Fibroblast of lung (primary cell): Measurements from ENCODE around the gene C20orf96. TPM values are rescaled to one million over a fixed set of nuclear protein-coding genes. Genes with fewer than 3 reads are reported as not detected.

Source experiments
- DNase-seq, 2 donors: peaks; one replicate each; pipeline versions ENCODE4 v3.0.0 to v3.0.0-alpha.2; 2010; ENCODE audit warnings: low read depth in 2 of 2
- H2AFZ ChIP-seq: 2 replicates; pipeline ENCODE4 v1.5.1; 2012; ENCODE audit warnings: low read length, control low read depth, inconsistent platforms
- H3K27ac ChIP-seq: 2 replicates; pipeline ENCODE4 v1.5.1; 2011; ENCODE audit warnings: low read length, control low read depth; ENCODE audit not compliant: insufficient read depth
- H3K27me3 ChIP-seq: 2 replicates; pipeline ENCODE4 v1.5.1; 2011; ENCODE audit warnings: mild to moderate bottlenecking, low read length; ENCODE audit not compliant: control insufficient read depth, insufficient read depth
- H3K36me3 ChIP-seq: 2 replicates; pipeline ENCODE4 v1.5.1; 2011; ENCODE audit warnings: low read length; ENCODE audit not compliant: control insufficient read depth, insufficient read depth
- H3K4me1 ChIP-seq: 2 replicates; pipeline ENCODE4 v1.5.1; 2011; ENCODE audit warnings: low read length; ENCODE audit not compliant: control insufficient read depth, insufficient read depth; ENCODE audit errors: extremely low read depth
- H3K4me2 ChIP-seq: 2 replicates; pipeline ENCODE4 v1.5.1; 2011; ENCODE audit warnings: low read length, control low read depth; ENCODE audit not compliant: insufficient read depth; ENCODE audit errors: extremely low read depth
- H3K4me3 ChIP-seq, 4 experiments: fragments of 200-600 bp in 1 of 4; sonication (generic) in 1 of 4; replicated peaks in 1 of 4; 2 replicates each; pipeline ENCODE4 v1.5.1; 2011 to 2016; ENCODE audit warnings: low read length in 4 of 4, low read depth in 3 of 4, mild to moderate bottlenecking in 3 of 4, control low read depth in 2 of 4, inconsistent platforms in 1 of 4, mixed read lengths in 1 of 4; ENCODE audit not compliant: insufficient read depth in 1 of 4; ENCODE audit errors: control extremely low read depth in 1 of 4
- H3K79me2 ChIP-seq: 2 replicates; pipeline ENCODE4 v1.5.1; 2012; ENCODE audit warnings: mild to moderate bottlenecking, low read length, inconsistent platforms; ENCODE audit not compliant: control insufficient read depth, insufficient read depth
- H3K9ac ChIP-seq: 2 replicates; pipeline ENCODE4 v1.5.1; 2011; ENCODE audit warnings: mild to moderate bottlenecking, low read length, control low read depth; ENCODE audit not compliant: insufficient read depth
- H3K9me3 ChIP-seq: 2 replicates; pipeline ENCODE4 v1.5.1; 2012; ENCODE audit warnings: low read depth, low read length; ENCODE audit not compliant: control insufficient read depth, insufficient read depth
- H4K20me1 ChIP-seq: 2 replicates; pipeline ENCODE4 v1.5.1; 2011; ENCODE audit warnings: low read length; ENCODE audit not compliant: control insufficient read depth, insufficient read depth; ENCODE audit errors: extremely low read depth
- EZH2 ChIP-seq: IDR thresholded peaks from 2 replicates; pipeline ENCODE4 v1.5.1; 2012; ENCODE audit warnings: low read length, control low read depth, mild to moderate bottlenecking; ENCODE audit errors: missing control alignments
- polyA plus RNA-seq, 2 donors: library from polyadenylated mRNA; depleted of rRNA in 1 of 2; stranded (reverse) in 1 of 2; unstranded in 1 of 2; fragments of >200 nt; gene quantifications; 2 replicates each; pipeline ENCODE4 v1.2.1, GENCODE V29; 2011 to 2012; ENCODE audit warnings: missing spikeins in 1 of 2
- total RNA-seq: library from RNA; depleted of rRNA; stranded (reverse); fragments of >200 nt; gene quantifications from 2 replicates; pipeline ENCODE4 v1.2.1, GENCODE V29; 2014
- TF ChIP-seq, protein P1 (sequence below), 2 donors: IDR thresholded peaks in 1 of 2; conservative IDR thresholded peaks in 1 of 2; 1 replicate in 1 of 2; 2 replicates in 1 of 2; pipeline ENCODE4 v1.5.1; 2011 to 2012; ENCODE audit warnings: low read length in 2 of 2, control low read depth in 1 of 2, inconsistent platforms in 1 of 2, low read depth in 1 of 2, mild to moderate bottlenecking in 1 of 2

Gene C20orf96
- total and polyA plus RNA-seq, 2 donors (not counting 1 experiment from before 2014, with no cell fraction given), result 4.8 to 8.9 TPM

DNA sequence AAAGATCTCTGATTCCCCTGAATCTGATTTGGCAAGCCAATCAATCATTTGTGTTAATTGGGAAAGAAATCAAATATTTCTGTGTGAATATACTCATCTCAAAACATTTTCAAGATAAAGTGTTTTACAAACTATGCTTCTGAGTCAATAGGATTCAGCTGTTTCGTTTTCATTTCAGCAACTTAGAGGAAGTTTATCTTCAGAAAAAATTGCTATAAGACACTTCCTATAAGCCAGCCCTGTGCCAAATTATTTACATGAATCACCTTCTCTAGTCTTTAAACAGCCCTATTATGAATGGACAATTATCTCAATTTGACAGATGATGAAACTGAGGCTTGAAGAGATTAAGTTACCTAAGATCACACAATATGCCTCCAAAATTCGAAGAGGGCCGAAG is 52.6 kb downstream of the C20orf96 start:
- no peaks in the 10 kb centered on the region for H3K27me3 ChIP-seq
- H2AFZ ChIP-seq, result no peak overlapping the region
- TF ChIP-seq EZH2, result no peak
- TF ChIP-seq, protein P1, sequence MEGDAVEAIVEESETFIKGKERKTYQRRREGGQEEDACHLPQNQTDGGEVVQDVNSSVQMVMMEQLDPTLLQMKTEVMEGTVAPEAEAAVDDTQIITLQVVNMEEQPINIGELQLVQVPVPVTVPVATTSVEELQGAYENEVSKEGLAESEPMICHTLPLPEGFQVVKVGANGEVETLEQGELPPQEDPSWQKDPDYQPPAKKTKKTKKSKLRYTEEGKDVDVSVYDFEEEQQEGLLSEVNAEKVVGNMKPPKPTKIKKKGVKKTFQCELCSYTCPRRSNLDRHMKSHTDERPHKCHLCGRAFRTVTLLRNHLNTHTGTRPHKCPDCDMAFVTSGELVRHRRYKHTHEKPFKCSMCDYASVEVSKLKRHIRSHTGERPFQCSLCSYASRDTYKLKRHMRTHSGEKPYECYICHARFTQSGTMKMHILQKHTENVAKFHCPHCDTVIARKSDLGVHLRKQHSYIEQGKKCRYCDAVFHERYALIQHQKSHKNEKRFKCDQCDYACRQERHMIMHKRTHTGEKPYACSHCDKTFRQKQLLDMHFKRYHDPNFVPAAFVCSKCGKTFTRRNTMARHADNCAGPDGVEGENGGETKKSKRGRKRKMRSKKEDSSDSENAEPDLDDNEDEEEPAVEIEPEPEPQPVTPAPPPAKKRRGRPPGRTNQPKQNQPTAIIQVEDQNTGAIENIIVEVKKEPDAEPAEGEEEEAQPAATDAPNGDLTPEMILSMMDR (conservative IDR thresholded peaks at IDR 0.05 in 1 of 2, IDR thresholded peaks at IDR 0.05 in 1 of 2; ENCODE audit: low read depth in 1 of 2, low read length in 2 of 2), result no peak
- DNase-seq, result no peak
- H3K36me3 ChIP-seq, result no peaks in the 10 kb centered on the region
- H3K9me3 ChIP-seq, result no peaks in the 10 kb centered on the region
- peak overlapping the region in 1 of 4 experiments; percentile 20 for H3K4me3 ChIP-seq
- H3K4me2 ChIP-seq, result no peak overlapping the region
- H3K79me2 ChIP-seq, result no peaks in the 10 kb centered on the region
- H3K9ac ChIP-seq, result no peak overlapping the region
- no peak overlapping the region for H3K27ac ChIP-seq
- no peaks in the 10 kb centered on the region for H4K20me1 ChIP-seq
- H3K4me1 ChIP-seq, result no peaks in the 10 kb centered on the region

- no peaks in the 10 kb centered on the region for H3K9me3 ChIP-seq
- no peaks in the 10 kb centered on the region for H3K4me1 ChIP-seq
- H4K20me1 ChIP-seq, result no peaks in the 10 kb centered on the region
- H3K4me3 ChIP-seq, result peak overlapping the region in 1 of 4 experiments; percentile 20
- H2AFZ ChIP-seq, result no peak overlapping the region
- no peaks in the 10 kb centered on the region for H3K27me3 ChIP-seq
- DNase-seq, result no peak
- no peak overlapping the region for H3K9ac ChIP-seq
- H3K27ac ChIP-seq, result no peak overlapping the region
- H3K36me3 ChIP-seq, result no peaks in the 10 kb centered on the region
- TF ChIP-seq, protein P1 (conservative IDR thresholded peaks at IDR 0.05 in 1 of 2, IDR thresholded peaks at IDR 0.05 in 1 of 2; ENCODE audit: low read depth in 1 of 2, low read length in 2 of 2), result no peak
- TF ChIP-seq EZH2, result no peak
- H3K4me2 ChIP-seq, result no peak overlapping the region
- no peaks in the 10 kb centered on the region for H3K79me2 ChIP-seq
Measured at GRCh38 chr20:237489-237888, 53.1 kb downstream of the C20orf96 start.

DNA sequence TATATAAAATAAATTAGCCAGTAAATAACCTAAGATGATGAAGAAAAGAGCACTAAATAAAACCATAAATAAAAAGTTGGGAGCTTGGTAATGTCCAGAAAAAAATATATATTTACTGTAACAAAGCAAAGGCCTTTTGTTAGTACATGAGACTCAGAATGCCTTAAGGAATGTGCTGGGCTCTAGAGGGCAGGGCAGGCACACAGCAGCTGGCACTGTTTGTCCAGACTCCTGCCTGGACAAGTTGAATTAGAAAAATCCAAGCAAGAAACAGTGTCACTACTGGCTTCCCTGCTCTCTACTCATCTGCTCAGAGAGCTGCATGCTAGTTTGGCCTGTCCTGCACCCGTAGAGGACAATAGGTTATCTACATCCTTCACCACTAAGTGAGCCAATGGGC is 54.7 kb downstream of the C20orf96 start:
- Histone ChIP-seq H3K4me3 (no peak overlapping the region), H3K36me3 (no peaks in the 10 kb centered on the region), H3K79me2 (no peaks in the 10 kb centered on the region), H3K9ac (no peak overlapping the region), H2AFZ (no peak overlapping the region), H3K27me3 (no peaks in the 10 kb centered on the region), H3K9me3 (no peaks in the 10 kb centered on the region), H3K4me2 (no peak overlapping the region), H3K27ac (no peak overlapping the region), H3K4me1 (no peaks in the 10 kb centered on the region), H4K20me1 (no peaks in the 10 kb centered on the region)
- TF ChIP-seq, protein P1 (conservative IDR thresholded peaks at IDR 0.05 in 1 of 2, IDR thresholded peaks at IDR 0.05 in 1 of 2; ENCODE audit: low read depth in 1 of 2, low read length in 2 of 2), result peak in 1 of 2 donors; percentile 13
- TF ChIP-seq EZH2, result no peak
- peak; percentile 3 to 23 for DNase-seq
